Measurements from ENCODE around the gene KDM4B.

KDM4B gene

DNA sequence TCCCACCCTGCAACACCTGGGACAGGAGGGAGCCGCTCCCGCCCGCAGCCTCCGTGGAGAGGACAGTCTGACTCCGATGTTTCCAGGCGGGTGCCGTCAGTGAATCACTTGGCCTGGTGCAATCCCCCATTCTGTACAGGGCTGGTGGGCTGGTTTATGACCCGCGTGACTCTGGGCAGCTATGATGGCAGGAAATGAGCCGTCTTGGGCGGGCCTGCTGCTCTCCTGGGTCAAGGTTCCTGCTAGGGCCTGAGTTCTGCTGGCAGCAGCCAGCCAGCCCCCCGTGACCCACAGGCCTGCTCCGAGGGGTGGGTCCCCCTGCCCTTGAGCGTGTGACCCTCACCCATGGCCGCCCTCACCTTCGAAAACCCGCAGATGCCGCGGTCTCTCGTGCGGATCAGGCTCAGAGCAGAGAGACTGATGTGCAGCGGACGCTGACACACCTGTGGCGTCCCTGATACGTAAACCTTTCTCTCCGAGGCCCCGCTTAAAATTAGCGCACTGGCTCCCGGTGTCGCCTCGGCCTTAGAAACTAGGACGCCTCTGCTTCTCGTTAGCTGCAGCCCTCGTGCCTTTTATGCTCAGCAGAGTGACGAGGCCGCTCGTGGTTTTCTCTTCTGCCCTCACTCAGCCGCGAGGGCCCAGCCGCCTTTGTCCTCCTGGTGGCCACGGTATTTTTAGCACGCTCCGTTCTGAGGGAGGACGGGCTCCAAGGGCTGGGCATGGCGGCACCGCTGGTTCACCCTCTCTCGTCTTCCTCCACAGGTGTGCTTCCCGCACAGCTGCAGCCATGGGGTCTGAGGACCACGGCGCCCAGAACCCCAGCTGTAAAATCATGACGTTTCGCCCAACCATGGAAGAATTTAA lies 63.4 kb downstream of the KDM4B start:
- no peak for DNase-seq (ENCODE audit: low read depth)

DNA sequence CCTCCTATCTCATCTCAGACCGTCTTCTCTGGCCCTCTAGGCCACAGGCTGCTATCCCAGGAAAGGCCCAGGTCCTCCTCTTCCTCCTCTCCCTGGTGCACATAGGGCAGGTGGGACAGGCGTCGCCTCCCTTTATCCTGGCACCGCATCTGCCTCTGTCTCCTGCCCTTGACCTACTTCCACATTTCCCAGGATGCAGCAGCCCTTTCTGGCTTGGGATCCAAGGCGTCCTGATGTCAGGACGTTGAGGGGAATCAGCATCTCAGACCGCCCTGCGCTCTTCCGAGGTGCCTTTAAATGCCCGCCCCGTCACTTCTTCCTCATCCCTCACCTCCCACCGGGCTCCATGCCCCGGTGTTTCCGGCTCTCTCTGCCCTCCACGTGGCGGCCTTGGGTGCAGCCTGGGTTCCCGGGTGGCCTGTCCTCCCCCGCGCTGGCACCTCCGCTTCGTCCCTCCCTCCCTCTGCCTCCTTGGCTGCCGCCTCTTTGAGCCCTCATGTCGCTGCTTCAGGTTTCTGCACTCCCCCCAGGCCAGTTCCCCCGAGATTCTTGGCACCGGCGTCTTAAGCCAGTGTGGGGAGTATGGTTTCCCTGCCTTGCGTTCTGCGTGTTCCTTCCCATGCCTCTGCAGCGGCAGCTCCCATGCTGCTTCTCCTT lies 66.3 kb downstream of the KDM4B start:
- DNase-seq (ENCODE audit: low read depth) = no peak

DNA sequence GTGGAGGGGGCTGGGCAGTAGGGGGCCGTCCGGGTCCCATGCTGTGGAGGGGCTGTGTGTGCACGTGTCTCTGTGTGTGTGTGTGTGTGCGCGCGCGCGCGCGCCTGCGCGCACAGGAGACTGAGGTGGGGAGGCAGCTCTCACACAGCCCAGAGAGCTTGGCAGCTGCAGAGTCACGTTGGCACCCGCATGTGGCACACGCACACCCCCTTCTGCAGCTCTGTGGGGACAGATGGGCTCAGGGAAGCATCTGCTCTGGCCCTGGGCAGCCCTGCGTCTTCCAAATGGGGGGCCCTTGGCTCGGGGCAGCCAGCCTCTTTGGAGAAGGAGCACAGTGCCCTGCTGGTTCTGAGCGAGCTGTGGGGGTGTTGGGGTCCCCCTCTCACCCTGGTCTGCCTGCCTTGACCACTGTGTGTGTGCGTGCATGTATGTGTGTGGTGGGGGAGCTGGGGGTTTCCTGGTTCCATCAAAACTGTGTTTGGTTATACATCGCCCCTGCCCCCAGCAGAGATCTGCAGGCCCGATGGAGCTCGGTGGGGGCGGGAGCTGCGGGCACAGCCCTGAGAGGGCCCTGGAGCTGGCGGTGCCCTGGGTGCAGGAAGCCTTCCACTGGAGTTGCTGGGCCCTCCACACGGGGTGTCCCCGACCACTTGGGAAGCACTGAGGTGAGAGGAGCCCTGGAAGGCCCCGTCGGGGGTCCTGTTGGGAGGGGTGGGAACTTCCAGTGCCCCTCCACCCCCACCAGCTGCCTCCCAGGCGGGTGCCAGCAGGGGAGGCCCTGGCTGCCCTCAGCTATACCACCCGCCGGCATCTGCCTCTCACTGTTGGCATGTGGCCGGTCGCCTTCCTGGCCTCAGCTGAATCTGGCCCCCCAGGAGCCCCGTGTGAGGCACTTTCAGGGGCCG lies 67.1 kb downstream of the KDM4B start:
- DNase-seq (ENCODE audit: low read depth) = no peak

DNA sequence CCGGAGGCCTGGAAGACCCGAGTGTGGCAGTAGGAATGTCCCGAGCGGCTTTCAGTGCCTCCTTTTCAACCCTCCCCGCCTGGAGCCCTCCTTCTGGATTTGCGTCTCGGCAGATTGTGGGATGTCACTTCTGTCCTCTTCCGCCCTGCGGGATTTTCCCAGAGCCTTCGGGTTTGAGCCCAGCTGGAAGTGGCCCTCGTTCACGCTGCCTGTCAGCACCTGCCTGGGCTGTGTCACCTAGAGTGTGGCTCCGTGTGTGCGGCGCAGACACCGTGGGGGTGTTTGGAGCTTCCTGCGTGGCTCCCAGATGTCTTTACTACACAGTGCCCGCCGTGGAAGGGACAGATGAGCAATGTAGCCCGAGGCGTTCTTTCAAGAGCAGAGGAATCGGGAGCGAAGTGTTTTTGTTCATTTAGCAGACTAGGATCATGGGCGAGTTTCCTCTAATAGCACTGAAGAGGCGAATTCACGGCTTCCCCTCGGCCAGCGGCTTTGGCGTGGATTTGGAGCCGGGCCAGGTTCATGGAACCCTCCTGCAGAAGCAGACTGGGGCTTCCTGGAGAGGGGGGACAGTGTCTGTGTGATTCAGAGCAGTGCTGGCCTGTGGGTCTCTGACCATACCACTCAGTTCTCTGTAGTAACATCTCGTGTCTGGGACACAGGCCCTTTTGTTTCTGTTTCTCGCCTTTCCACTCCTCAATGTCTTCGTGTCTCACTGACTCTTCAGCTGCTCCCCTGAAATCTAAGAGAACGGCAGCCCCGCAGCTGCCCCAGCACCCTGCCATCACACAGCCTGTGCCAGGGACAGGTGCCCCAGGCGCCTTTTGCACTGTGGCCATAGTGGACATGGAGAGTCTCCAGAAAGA lies 68.0 kb downstream of the KDM4B start:
- no peak for DNase-seq (ENCODE audit: low read depth)

DNA sequence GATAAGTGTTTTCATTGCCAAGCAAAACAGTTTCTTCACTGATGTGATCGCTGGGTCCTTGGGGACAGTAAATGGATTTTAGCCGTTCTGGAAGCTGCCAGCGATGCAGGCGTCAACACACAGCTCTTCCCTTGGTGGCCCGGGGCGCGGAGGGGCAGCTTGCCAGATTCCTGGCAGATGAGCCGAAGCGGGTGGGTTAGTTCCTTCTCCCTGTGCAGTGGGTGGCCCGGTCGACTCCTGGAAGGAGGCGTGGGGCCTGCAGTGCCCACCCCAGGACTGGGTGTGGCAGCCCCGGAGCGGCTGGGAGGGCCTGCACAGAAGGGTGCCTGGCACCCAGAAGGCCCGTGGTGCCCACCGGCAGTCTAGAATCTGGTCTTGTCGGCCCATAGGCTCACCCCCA lies 69.0 kb downstream of the KDM4B start:
- DNase-seq (ENCODE audit: low read depth) = no peak

DNA sequence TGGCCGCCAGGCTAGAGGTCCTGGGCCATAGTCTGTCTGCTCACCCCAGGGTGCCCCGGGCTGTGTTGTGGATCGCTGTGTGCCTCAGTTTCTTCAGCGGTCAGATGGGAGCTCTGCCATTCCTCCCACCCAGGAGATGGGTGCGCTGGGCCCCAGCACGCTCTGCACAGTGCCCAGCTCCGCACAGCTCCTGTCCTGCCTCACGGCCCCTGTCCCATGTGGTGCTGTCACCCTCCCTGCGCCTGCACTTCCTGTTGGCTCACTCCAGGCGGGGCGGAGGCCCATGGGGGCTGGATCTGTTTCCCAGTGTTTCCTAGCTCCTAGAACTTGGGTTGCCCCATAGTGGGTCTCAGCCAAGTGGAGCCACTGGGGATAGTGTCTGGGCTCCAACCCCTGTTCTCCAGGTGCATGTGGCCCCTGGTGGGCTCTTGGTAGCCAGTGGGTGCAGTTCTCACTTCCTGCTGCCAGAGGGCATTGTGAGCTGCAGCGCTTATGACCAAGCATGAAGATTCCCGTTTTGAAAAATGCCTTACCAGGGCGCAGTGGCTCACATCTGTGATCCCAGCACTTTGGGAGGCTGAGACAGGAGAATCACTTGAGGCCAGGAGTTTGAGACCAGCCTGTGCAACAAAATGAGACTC lies 69.8 kb downstream of the KDM4B start:
- no peak for DNase-seq (ENCODE audit: low read depth)

DNA sequence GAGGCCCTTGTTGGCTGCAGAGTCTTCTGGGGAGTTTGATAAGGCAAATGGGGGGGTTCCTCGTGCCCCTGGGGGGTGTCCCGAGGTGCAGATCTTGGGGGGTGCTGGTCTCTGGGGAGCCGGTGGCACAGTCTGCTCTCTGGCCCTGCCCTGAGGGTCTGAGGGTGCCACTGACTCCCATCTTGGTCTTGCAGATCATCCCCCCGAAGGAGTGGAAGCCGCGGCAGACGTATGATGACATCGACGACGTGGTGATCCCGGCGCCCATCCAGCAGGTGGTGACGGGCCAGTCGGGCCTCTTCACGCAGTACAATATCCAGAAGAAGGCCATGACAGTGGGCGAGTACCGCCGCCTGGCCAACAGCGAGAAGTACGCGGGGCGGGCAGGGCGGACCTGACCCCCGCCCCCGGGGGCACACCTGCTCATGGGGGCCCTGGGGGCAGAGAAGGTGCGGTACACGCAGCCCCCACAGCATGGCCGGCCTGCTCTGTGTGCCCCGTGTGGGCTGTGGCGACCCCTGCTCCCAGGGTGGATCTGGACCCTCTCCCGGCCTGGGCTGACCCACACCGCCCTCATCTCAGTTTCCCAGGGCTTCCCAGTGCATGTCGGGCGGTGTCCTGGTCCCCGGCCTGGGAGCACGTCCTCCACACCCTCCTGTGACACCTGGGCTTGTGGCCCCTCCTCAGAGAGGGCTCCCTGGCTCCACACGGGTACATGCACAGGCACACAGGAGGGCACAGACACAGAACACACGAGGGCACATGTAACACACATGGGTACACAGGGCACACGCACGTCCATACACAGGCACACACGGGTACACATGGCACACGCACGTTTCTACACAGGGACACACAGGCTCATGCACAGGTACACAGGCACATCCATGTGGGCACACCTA lies 71.0 kb downstream of the KDM4B start:
- DNase-seq (ENCODE audit: low read depth) = no peak

DNA sequence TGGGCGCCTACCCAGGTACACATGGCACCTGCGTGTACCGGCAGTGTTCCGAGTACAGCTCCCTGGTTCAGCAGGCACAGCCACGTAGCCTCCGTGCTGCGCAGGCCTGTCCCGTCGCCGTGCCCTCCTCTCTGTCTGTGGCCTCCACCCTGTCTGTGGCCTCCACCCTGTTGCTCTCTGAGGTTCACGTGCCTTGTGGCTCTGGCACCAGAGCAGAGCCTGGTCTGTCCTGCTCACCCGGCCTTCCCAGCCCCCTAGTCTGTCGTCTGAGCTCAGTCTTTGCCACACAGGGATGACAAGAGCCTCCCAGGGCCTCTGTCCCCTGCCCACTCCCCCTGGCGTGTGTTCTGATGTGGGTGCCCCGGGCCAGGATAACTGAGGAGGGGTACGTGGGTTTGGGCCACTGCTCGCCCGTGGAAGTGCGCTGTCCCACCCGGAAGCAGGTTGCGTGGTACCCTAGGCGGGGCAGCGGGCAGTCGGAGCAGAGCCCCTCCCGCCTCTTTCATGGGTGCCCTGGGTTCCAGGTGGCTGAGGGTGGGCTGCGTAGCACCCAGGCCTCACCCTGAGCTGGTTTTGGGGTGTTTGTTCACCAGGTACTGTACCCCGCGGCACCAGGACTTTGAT lies 71.7 kb downstream of the KDM4B start:
- no peak for DNase-seq (ENCODE audit: low read depth)

DNA sequence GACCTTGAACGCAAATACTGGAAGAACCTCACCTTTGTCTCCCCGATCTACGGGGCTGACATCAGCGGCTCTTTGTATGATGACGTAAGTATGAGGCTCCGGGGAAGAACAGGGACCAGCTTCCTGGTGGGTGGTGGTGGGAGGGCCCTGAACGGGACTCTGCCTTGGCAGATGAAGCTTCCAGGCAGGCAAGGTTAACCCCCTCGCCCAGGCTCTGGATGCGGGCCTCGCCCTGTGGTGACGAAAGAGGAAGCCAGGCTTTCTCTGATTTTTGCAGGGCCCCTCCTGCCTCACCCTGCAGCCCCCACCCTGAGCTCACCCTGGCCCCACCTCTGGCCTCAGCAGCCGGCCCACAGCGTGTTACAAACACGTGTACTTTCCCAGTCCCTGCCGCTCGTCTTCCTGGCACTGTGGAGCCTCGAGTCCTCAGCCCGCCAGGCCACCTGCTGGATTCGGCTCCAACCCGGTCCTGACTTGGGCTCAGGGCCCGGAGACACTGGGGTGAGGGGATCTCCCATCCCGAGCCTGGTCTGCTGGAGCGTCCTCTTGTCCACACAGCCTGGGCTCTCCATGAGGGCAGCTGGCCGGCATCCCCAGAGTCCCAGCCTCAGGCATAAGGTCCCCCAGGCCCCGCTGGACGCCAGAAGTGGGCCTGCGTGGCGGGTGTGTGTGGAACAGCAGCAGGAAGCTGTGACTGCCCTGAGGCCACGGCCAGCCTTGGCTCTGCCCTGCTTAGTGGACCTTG lies 72.4 kb downstream of the KDM4B start:
- DNase-seq (ENCODE audit: low read depth) = no peak

DNA sequence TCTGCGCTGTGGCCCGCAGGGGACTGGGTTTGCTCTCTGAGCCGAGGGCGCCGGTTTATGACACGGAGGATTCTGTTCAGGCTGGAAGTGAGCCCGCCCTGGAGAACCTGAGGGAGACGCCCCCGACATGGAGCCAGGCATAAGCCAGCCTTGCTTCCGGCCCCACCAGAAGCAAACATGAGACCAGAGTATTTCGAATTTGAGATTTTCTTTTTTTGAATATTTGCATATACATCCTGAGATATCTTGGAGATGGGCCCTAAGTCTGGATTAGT lies 72.9 kb downstream of the KDM4B start:
- DNase-seq (ENCODE audit: low read depth) = no peak

DNA sequence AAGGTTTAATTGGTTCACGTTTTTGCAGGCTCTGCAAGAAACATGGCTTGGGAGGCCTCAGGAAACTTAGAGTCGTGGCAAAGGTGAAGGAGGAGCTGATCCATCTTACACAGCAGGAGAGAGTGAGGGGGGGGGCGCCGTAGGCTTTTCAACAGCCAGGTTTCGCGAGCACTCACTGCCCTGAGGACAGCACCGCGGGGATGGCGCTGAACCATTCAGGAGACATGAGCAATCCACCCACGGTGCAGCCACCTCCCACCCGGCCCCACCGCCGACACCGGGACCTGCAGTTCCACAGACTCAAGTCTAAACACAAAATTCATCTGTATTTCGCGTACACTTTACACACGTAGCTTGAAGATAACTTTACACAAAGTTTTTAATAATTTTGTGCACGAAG lies 73.6 kb downstream of the KDM4B start:
- no peak for DNase-seq (ENCODE audit: low read depth)

DNA sequence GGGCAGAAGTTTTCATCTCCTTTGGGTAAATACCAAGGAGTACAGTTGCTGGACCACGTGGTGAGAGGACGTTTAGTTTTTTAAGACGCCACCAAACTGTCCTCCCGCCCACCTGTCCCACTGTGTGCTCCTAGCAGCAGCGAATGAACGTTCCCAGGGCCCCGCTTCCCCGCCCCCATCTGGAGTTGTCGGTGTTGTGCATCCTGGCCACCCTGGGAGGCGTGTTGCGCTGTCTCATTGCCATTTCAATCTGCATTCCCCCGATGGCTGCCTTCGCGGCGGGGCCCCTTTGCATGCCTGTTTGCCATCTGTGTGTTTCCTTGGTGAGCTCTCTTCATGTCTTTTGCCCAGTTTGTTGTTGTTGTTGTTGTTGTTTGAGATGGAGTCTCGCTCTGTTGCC lies 76.1 kb downstream of the KDM4B start:
- no peak for DNase-seq (ENCODE audit: low read depth)

DNA sequence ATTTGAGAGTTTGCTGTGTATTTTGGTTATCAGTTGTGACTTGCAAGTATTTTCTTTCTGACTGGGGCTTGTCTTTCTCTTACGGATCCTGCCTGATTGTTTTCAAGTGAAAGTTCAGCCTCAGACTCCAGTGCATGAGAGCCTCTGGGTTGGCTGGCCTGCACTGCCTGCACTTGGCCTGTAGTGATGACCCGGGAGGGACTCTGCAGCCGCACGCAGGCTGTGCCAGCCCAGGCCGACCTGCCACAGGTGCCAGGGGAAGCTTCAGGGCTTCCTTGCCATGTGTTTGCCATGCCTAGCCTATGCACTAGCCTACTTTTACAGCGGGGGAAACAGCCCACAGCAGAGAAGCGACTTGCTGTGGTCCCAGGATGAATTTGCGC lies 77.0 kb downstream of the KDM4B start:
- no peak for DNase-seq (ENCODE audit: low read depth)

DNA sequence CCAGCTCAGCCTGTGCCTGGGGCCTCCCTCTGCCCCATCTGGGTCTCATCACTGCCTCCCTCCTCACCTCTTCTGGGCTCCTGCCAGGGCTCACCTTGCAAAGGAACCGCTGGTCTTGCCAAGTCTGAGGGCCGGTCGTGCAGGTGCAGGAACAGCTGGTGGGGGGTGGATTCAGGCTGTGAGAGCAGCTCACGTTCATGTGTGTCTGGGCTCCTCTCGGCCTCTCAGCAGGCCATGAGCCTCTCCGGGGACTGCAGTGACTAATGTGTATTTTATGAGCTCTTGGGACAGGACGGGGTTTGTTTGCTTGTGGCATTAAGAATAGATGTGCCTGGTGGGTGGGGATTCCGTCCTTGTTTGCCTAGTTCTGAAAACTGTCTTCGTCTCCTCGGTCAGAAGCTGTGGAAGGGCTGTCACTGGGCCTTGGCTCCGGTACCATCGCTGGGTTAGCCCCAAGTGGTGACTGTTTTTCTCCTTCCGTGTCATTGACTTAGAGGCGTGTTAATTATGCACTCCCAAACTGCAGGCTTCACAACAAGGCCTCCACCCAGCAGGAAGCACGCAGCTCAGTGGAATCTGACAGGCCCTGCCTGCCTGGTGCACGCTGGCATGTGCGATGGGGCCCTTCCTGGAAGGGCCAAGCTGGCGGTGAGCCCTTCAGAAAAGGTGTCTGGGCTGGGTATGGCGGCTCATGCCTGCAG lies 77.6 kb downstream of the KDM4B start:
- DNase-seq (ENCODE audit: low read depth) = no peak

DNA sequence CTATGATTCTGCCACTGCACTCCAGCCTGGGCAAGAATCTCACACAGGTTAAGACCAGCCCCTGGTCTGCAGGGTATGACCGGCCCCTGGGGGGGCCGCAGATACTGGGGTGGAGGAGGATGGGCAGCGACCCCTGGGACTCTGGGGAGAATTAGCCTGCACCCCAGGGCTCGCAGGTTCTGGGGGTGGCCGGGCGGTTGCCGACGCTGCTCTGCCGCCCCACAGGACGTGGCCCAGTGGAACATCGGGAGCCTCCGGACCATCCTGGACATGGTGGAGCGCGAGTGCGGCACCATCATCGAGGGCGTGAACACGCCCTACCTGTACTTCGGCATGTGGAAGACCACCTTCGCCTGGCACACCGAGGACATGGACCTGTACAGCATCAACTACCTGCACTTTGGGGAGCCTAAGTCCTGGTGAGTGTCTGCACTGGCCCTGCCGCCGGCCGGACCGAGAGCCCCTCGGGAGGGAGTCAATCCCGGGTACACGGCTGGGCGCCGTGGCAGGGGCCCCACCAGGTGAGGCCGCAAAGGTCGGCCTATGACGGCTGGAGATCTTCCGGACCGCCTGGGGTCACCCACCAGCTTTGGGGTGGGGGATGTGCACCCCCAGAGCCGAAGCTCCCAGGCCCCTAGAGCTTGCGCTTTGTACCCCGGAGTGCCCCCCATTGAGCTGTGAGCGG lies 78.5 kb downstream of the KDM4B start:
- DNase-seq (ENCODE audit: low read depth) = no peak

DNA sequence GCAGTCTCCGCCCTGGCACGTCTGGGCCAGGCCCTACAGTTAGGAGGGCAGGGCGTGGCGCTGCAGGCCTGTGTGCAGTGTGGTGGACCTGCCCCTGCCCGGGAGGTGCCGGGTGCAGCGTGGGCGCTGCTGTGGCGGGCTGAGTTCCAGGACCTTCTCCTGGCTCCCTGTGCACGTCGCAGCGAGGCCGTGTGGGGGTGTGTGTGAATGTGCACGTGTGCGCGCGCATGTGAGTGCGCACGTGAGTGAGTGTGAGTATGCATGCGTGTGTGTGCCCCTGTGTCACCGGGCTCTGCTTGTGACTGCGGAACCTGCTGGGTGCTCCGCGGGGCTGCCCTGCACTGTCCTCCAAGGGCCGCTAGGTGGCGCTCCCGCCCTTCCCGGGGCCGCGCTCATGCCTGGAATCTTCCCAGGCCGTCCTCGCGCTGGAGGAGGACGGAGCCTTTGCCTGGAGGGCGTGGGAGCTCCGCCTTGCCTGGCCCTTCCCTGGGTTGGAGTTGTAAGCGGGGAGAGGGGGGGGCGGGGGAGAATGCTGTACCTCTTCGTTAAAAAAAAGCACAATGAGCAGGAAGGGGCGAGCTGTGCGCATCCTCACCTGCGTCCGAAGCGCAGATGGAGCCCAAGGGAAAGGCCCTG lies 79.3 kb downstream of the KDM4B start:
- DNase-seq (ENCODE audit: low read depth) = no peak

DNA sequence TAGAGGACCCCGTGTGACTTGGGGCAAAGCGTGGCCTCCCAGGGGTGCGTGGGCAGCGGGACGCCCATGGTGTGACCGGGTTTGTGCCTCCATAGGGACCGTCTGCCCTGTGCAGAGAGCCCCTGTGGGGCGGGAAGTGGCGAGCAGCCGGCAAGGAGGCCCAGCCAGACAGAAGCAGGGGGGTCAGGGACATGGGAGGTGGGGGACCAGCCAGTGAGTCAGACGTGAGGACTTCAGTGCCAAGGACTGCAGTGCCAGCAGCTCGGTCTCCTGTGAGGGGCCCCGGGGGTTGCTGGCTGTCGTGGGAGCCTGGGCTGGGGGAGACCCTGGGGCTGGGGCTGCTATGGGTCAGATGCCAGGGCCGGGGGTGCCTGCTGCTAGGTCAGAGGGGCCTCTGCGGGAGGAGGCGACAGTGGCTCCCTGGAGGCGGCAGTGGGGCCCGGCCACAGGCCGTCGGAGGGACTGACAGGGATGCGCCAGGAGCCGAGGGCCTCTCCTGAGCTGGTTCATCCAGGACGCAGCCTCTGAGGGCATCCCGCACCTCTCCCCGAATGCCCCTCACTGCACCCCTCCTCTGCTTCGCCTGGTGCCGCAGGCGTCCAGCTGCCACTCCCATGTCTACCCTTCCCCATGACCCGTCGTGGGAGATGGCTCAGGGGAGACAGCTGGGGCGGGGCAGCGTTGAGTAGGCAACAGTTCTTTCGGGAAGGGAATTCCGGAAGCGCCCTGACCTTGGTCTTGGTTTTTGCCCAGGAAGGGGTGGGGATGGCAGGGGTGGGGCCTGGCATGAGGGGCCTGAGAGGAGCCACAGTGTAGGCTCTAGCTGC lies 80.0 kb downstream of the KDM4B start:
- no peak for DNase-seq (ENCODE audit: low read depth)
